HG02763 (cell line): ENCODE data around the gene EFNA5.

Experiments
- ATAC-seq: cut with Tn5 transposase; IDR thresholded peaks from one replicate; pipeline ENCODE4 v1.9.1; 2021; ENCODE audit warnings: mild to moderate bottlenecking, moderate library complexity; ENCODE audit not compliant: unreplicated experiment

The EFNA5 gene

DNA sequence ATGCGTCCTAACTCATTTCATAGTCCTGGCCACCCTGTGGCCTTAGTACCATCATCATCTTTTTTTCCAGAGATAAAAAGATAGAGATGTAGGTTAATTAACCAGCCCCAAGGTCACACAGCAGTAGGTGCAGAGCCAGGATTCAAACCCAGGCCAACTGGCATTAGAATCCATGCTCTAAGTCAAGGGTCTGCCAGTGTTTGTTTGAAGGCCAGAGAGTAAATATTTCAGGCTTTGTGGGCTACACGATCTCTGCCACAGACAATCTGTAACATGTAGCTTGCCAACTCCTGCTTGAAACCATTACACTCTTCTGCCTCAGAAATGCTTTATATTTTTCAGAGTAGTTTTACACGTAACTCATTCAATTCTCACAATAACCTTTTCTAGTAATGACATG, 119.6 kb downstream of the EFNA5 start:
- no peak for ATAC-seq

DNA sequence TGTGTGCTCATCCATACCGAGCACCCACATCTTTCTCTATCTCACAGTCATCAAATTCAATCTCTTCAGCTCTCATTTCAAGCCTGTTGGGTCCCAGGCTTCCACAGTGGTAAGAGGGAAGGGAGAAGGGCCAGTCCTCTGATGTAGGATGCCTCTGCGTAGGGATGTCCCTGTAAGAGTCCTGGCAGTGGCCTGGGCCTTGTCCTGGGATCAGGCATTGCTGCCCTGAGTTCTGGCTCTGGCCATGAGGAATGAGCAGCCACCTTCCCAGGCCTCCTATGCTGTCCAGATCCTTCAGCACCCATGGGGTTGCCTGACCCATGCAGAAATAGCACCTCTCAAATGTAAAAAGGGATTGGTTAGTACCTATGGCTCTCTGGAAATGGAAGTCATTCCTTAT, 121.2 kb downstream of the EFNA5 start:
- no peak for ATAC-seq

DNA sequence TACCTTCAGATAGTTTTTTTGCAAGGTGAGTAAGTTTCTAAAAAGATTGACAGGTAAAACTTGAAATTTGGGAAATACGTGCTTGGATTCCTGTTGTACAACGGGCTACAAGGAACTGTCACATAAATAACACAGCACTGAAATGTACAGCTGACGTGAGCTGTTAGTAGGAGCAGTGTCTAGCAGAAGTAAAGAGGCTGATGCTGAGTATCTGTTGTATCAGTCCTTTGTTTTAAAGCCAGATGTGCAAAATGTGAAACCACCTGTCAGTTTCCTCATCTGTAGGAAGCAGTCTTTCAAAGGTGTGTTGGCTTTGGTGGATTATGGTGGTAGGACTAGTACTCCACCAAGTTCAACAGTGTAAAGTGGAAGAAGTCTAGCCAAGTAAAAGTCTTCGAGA, 122.3 kb downstream of the EFNA5 start:
- ATAC-seq: no peak

DNA sequence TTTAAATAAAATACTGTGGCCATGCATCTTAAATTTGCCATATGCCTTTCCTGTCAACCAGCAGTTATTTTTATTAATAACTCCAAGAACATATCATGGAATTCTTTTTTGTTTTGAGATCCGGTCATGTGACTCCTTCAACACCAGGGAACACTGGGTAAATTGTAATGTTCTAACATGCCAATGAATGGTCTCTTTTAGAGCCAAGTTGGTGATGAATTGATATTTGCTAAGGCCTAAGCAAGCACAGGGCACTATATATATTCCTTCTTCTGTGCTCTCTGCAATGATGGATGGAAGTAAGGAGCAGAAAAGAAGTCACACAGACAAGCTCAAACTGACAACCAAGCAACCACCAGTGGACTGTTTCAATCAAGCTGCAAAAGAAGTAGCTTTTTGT, 124.0 kb downstream of the EFNA5 start:
- no peak for ATAC-seq

DNA sequence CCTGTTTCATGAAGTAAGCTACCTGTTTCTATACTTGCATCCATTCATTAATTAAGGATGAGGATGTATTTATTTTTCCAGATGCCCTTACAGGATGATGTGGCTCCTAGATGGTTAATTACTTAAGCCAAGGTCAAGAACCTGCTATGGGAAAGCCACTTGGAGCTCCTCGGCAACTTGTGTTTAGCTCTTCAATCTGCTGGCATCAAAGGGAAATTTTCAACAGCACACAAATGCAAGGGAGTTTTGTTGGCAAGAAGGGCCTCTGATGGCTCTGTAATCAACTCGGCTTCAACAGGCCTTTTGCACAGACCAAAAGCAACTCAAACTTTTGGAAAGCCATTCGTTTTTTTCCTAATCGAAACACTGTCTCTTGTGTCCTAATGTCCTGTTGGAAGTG, 125.3 kb downstream of the EFNA5 start:
- no peak for ATAC-seq

DNA sequence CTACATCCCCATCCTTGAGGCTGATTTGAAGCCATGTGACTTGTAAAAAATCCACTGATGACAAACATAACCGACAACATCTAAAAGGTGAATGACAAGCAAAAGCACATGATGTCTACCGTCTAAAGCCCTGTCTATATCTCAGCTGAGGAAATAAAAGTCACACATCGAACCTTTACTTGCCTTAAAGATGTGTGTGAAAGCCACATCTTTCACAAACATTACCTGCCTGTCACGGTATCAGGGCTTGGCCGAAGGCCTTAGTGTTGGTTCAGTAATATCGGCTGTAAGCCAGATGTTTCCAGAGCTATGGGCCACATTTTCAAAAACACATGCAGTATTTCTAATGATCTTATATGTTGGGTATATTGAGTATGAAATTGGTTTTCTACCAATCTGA, 125.8 kb downstream of the EFNA5 start:
- ATAC-seq: no peak

DNA sequence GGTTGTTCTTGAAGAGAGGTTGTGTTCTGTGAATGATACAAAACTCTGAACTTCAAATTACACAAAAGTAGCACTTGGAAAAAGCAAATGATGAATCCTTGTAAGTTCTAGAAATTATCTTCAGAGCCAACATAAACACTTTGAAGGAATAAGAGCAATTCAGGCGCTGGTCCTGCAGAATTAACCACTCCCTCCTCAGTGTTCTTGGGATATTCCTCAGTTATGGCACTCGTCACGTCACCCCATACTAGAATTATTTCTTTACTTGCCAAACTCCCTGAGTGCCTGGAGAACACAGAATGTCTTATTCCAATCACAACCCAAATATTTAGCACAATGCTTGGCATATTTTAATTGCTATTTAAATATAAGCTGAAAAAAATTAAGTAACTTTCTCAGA, 126.3 kb downstream of the EFNA5 start:
- ATAC-seq: no peak

DNA sequence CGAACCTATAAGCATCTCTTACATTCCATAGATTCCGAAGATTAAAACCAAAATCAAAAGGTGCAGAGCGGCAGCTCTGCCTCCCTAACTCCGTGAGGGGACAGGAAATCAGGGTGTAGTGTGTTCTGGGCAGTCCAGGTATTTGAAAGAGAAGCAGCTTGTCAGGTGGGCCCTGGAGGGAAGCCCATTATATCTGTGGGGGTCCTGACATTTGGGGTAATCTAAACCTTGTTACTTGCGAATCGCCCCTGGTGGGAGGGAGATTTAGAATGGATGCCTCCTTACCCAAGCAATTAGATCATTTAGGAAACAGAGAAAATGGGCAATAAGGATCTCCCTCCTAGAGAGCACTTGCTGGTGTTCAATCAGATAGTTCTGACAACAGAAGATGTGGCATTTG, 126.9 kb downstream of the EFNA5 start:
- ATAC-seq: no peak

DNA sequence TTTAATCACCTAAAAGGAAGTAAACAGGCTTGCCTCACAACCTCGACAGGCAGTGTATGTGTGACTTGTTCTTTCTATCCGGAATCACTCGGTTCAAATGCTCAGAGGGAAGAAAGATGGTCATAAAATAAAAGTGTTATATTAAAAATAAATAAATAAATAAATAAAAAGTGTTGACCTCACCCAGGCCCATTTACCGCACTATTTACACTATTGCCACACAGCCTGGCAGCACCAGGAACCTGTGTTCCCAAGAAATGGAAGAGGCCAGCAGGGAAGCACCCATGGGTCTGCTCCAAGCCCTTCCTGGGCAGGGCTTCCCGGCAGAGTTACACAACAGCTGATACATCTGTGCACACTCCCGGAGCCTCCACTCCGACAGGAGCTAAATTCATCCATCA, 127.9 kb downstream of the EFNA5 start:
- ATAC-seq: no peak

DNA sequence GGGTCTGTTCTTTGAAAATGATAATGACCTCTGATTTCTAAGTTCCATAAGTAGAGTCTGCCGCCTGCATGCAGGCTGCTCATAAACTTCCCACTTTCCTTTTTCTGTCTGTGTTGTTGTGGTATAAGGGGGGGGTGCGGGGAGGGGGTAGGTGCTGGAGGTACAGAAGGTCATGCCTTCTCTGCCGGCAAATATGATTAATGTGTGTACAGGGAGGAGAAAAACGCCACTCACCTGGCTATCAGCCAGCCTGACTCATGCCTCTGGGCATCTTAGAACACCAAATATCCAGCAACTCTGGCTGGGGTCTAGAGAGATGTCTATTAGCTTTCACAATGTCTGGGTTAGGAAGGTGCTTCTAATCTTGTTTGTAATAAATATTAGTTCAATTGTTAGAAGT, 128.3 kb downstream of the EFNA5 start:
- ATAC-seq: no peak

DNA sequence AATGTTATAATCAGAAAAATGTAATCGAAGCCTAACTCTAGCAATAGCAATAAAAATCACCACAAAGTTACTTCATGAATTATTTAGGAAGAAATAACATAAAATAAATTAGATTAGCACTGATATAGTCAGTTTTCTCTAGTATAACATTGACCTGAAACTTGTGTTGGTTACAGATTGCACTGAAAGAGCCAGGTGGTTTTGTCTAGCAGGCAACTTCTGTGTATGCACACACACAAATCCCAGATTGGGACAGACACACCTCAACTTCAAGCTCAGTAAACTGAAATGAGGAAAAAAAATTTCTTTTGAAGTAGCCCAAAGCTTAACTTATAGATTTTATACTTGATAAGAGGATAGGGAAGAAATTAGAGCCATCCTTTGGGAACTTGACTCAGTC, 129.3 kb downstream of the EFNA5 start:
- no peak for ATAC-seq

DNA sequence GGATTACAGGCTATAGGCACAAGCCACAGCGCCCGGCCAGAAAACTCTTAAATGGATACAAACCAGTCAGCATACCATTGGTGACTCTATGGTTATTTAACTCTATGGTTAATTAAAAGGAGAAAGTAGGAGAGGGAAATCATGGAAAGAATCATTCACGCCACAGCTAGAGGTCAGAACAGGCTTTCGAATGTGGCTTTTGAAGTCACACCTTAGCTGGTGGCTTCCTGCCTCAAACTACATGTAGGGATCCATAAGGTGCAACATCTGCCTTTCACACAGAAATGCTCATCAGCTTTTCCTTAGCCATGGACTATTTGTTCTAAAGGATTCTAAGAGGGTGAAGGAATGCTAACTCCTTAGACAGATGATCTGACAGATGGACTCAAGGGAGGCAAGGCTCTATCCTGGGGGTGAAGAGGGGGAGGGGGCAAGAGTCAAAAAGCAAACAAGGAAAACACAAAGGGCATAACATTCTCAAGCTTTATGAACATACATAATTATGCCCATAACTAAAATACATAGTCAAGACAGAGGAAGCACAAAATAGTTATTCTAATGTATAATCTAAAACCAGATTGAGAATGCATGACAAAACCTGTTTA, 130.9 kb downstream of the EFNA5 start:
- no peak for ATAC-seq

DNA sequence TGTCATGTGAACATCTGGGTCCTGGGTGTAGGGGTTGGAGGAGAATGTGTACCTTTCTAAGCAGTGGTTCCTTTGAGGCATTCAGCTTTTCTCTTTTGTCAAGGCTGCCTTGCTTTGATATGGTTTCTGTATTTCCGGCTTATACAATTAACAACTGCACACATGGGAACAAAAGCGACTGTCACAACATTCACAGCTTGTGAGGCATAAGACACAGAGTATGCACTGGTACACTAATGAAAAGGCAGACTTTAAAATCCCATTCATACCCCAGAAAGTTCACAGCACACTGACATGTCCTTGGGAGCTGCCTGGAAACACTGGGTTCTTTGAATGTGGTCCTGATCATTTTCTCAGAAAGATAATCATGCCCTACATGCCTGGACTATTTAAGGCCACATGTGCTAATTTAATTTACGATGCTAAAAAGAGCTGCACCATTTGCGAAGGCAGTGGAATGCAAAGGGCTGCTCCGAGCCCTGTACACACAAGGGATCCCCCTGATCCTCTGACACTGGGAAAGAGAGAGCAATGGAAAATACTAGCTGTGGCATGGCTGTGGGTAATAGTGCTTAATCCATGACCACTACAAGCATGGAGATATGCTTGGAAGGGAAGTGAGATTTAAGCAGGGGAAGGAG, 131.8 kb downstream of the EFNA5 start:
- ATAC-seq: no peak

DNA sequence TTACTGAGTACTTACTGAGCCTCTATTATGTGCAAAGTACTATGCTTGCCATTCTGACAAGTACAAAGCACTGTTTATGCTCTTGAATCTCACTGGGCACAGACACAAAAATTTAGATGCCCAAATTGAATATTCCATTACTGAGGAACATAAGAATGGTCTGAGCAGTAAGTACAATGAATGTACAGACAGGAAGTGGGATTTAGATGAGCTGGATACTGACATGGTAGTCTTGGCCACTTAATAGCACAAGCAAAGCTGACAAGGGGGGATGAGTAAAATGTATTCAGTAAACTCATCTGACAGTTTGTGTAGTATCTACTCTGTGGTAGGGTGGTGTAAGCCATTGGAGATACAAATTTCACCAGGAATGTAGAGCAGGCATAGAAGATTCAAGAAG, 132.4 kb downstream of the EFNA5 start:
- no peak for ATAC-seq

DNA sequence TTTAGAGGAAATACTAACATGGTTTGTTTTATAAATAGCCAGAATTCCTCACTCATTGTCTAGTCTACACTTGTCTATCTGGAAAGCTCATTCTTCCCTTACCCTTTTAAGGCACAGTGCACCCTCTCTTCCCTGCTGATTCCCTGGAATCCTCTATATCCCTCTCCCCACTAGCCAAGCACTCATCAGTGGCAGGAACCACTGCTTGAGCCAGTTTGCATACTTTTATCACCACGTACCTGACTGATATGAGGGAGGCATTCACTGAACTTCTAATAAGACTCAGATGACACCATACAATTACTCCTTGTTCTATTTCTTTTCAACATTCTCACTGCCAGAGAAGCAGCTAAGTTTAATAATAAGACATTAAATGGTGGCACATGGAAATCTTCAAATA, 134.9 kb downstream of the EFNA5 start:
- ATAC-seq: no peak

DNA sequence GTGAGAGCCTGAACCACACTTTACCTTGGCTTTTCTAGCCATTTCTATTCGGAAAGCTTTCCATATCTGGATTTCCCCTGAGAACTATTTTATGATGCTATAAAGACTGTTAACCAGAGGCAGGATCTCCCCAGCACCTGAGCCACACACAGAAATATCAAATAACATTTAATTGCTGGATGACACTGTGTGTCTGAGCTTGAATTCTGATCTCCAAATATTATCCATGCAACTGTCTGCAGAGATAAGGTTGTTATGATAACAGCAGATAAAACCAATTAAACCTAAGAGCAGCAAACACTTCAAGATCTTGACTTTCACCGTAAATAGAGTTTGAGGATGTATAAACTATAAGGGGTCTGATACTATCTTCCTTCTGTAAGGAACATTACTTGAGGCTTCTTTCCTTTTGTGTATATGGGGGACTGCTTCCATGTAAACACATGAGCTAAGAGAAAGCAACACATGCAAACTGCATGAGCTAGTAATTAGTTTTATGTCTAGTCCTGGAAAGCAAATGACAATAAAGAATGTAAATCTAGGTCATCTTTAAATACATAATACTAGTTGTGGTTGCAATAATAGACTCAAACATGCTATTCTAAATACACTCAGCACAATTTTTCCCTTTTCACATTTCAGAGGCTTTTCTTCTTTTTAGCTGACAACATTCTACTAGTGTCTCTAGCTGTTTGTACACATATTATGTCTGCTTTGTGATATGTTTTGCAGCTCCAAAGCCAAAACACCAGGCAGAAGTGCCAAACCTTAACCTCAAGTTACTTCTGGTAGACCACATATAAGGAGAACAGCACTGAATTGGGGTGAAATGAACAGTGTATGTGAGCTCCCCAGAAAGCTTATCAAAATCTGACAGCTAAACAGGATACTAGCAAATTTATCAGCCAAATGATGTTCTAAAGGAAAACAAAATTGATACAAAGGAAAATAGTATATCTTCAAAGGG, 136.5 kb downstream of the EFNA5 start:
- no peak for ATAC-seq

DNA sequence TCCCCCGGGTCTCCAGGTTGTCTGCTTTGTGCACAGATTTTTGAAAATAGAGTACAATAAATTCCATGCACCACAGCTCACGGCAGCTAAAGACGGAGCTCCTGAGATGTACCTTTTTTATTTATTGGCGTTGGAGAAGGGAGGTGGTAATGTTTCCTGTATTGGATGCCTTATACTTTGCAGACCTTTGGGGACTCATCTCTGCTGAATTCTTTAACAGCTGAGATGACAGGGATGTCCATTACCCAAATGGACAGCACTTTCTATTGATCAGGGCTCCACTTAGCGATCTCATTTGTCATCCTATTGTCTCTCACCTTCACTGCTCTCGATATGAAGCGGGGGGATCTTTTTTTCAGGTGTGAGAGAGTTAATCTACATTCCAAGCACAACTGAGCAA, 137.8 kb downstream of the EFNA5 start:
- no peak for ATAC-seq

DNA sequence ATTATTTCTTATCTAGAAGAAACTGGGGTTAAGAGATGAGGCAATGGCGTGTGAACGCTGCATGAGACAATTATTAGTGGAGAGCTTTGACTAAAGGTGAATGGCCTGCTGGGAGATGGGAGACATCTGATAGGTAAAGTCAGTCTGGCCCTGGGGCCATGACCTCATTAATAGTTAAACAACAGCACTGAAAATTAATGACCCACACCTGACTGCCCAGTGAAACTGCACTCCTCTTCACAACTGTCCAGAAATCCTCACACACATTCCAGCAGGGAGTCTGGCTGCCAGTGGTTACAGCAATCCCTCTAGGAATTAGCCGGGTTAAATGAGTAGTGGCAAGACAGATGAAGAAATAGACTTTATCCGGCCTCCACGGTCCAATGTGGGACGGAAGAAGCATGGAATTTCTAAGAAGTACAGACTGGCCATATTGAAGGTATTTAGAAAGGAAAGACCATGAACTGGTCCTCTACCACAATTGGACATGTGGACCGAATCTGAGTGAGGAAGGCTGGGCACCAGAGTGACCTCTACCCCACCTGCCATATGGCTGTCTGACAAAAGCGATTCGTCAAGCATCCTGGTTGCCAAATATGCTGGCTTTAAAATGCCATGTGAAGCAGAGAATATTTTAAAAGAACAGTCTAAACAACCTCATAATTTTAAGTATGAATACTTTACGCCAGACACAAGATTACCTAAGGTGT, 138.4 kb downstream of the EFNA5 start:
- ATAC-seq: no peak

DNA sequence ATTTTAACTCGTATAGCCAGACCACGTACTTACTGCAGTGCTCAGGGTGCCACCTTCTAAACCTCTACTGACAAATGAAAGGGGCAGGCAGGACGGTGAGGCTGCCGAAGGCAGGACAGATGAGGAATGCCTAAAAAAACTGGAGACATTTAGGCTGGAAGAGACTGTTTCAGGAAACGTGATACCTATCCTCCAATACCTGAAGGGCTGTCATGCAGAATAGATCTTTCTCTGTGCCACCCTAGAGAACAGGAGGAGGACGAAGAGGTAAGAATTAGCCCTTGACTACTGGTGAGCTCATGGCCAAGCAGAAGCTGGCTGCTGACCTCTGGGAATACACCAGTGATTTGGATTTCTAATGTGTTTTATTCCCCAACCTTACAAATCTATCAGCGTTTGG, 139.4 kb downstream of the EFNA5 start:
- no peak for ATAC-seq

DNA sequence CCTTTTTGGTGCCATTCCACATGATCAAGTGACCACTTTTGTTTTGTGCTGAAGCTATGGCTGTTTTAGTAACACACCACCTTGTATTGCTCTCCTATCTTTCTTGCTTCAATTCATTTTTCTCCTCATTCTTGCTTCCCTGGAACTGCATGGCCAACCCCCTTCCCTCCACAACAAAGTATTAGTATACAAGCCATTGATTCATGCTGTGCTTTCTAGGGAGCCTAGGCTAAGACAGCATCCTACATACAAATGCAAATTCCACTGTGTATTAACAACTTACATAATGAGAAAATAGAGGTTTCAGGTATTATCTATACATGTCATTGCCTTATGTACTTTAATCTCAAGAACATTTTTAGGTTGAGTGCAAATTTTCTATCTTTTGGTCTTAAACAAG, 141.1 kb downstream of the EFNA5 start:
- ATAC-seq: no peak

DNA sequence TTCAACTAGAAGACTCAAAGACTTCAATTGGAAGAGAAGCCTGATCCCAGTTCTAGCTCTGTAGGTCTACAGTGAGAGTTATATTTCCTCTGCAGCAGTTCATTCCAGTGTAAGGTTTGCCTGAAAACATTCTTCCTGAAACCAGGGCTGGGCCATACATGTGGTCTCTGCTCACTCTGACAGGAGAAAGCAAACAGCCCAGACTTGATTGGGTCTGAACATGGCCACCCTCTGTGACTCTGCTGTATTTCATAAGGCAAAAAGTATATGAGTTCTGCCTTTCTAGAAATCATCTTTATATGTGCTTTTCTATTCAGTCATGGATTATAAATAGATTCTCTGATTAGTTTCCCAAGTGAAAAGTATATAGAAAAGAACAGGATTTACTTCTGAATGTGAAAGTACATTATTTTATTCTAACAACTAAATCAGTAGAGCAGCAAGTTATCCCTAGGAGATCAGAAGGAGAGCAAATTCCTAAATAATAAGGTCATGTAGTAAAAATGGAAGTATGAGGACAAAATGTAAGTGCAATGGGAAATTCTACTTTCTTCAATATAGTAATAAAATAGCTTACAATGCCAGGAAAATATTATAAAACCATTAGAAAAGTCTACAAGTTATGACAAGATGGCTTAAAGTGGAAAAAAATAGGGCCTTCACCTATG, 144.3 kb downstream of the EFNA5 start:
- no peak for ATAC-seq
